Measurements from ENCODE around the gene RB1. TPM values are rescaled to one million over a fixed set of nuclear protein-coding genes. Genes with fewer than 3 reads are reported as not detected.

Gene RB1
- total RNA-seq, 2 donors from 2014 or later, result 28.5 TPM

- Histone ChIP-seq H3K36me3 (no peaks in the 10 kb centered on the region), H3K9ac (ENCODE audit: low read depth in 2 of 2, low read length in 2 of 2) (no peak overlapping the region), H3K4me3 (no peak overlapping the region), H3K9me3 (no peaks in the 10 kb centered on the region), H3K27me3 (no peaks in the 10 kb centered on the region), H3K27ac (no peak overlapping the region), H3K4me1 (no peaks in the 10 kb centered on the region)
- no peak for DNase-seq
- no peak for TF ChIP-seq CTCF (IDR thresholded peaks at IDR 0.05)
- intact Hi-C loops (cut with DNase I), result no loop called here
Observed at GRCh38 chr13:48514793-48515192, 211.2 kb downstream of the RB1 start.

GRCh38 chr13:48515732-48516131, 212.2 kb downstream of the RB1 start:
- DNase-seq, result no peak
- TF ChIP-seq CTCF (IDR thresholded peaks at IDR 0.05), result no peak
- Histone ChIP-seq H3K27ac (no peak overlapping the region), H3K4me3 (no peak overlapping the region), H3K9ac (ENCODE audit: low read depth in 2 of 2, low read length in 2 of 2) (no peak overlapping the region), H3K36me3 (no peaks in the 10 kb centered on the region), H3K9me3 (no peaks in the 10 kb centered on the region), H3K27me3 (no peaks in the 10 kb centered on the region), H3K4me1 (no peaks in the 10 kb centered on the region)
- intact Hi-C loops (cut with DNase I), result no loop called here

- no peak overlapping the region for H3K4me3 ChIP-seq
- H3K27ac ChIP-seq, result no peak overlapping the region
- no peaks in the 10 kb centered on the region for H3K36me3 ChIP-seq
- no peak overlapping the region for H3K9ac ChIP-seq (ENCODE audit: low read depth in 2 of 2, low read length in 2 of 2)
- no peak for TF ChIP-seq CTCF (IDR thresholded peaks at IDR 0.05)
- H3K4me1 ChIP-seq, result no peaks in the 10 kb centered on the region
- no peak for DNase-seq
- no peaks in the 10 kb centered on the region for H3K9me3 ChIP-seq
- intact Hi-C loops (cut with DNase I), result no loop called here
- H3K27me3 ChIP-seq, result no peaks in the 10 kb centered on the region
Observed at GRCh38 chr13:48518083-48518482, 214.5 kb downstream of the RB1 start.

GRCh38 chr13:48526286-48526685, 222.7 kb downstream of the RB1 start:
- no peak for DNase-seq
- intact Hi-C loops (cut with DNase I), result no loop called here

GRCh38 chr13:48527955-48528354, 224.4 kb downstream of the RB1 start:
- H3K27ac ChIP-seq, result no peak overlapping the region
- H3K4me3 ChIP-seq, result no peak overlapping the region
- DNase-seq, result no peak
- H3K4me1 ChIP-seq, result no peaks in the 10 kb centered on the region
- intact Hi-C loops (cut with DNase I), result no loop called here
- no peak overlapping the region for H3K9ac ChIP-seq (ENCODE audit: low read depth in 2 of 2, low read length in 2 of 2)
- TF ChIP-seq CTCF (IDR thresholded peaks at IDR 0.05), result no peak
- H3K36me3 ChIP-seq, result no peaks in the 10 kb centered on the region
- no peaks in the 10 kb centered on the region for H3K27me3 ChIP-seq
- H3K9me3 ChIP-seq, result no peaks in the 10 kb centered on the region

More at GRCh38 chr13:48526286-48526685, 222.7 kb downstream of the RB1 start:
- no peaks in the 10 kb centered on the region for H3K9me3 ChIP-seq
- no peak for TF ChIP-seq CTCF (IDR thresholded peaks at IDR 0.05)
- H3K9ac ChIP-seq (ENCODE audit: low read depth in 2 of 2, low read length in 2 of 2), result no peak overlapping the region
- no peak overlapping the region for H3K4me3 ChIP-seq
- H3K4me1 ChIP-seq, result no peaks in the 10 kb centered on the region
- H3K27ac ChIP-seq, result no peak overlapping the region
- no peaks in the 10 kb centered on the region for H3K27me3 ChIP-seq
- no peaks in the 10 kb centered on the region for H3K36me3 ChIP-seq

- Histone ChIP-seq H3K27me3 (no peaks in the 10 kb centered on the region), H3K9ac (ENCODE audit: low read depth in 2 of 2, low read length in 2 of 2) (no peak overlapping the region), H3K27ac (no peak overlapping the region), H3K4me1 (no peaks in the 10 kb centered on the region), H3K36me3 (no peaks in the 10 kb centered on the region), H3K4me3 (no peak overlapping the region), H3K9me3 (no peaks in the 10 kb centered on the region)
- no peak for TF ChIP-seq CTCF (IDR thresholded peaks at IDR 0.05)
- DNase-seq, result no peak
- intact Hi-C loops (cut with DNase I), result no loop called here
Observed at GRCh38 chr13:48528720-48529119, 225.2 kb downstream of the RB1 start.

Measured in colonic mucosa (tissue), 4 donors.